Liver (tissue), 3 donors: Measurements from ENCODE around the gene CFAP70.

Source experiments
- ATF3 ChIP-seq: IDR thresholded peaks from 2 replicates; pipeline ENCODE4 v1.6.1; 2016; ENCODE audit warnings: antibody characterized with exemption
- CTCF ChIP-seq: fragments of 150-350 bp; IDR thresholded peaks from 2 replicates; pipeline ENCODE4 v1.5.1; 2017; ENCODE audit warnings: improper control_type of control experiment, low read depth, low read length; ENCODE audit not compliant: missing input control
- FOXA2 ChIP-seq: IDR thresholded peaks from 2 replicates; pipeline ENCODE4 v1.6.1; 2016; ENCODE audit warnings: antibody characterized with exemption
- GABPA ChIP-seq, 2 donors: IDR thresholded peaks in 1 of 2; conservative IDR thresholded peaks in 1 of 2; 2 replicates each; pipeline ENCODE4 v1.6.1; 2016; ENCODE audit warnings: antibody characterized with exemption in 2 of 2, mild to moderate bottlenecking in 1 of 2, moderate library complexity in 1 of 2
- HNF4G ChIP-seq: IDR thresholded peaks from 2 replicates; pipeline ENCODE4 v1.6.1; 2016; ENCODE audit warnings: antibody characterized with exemption
- MAX ChIP-seq: IDR thresholded peaks from 2 replicates; pipeline ENCODE4 v1.6.1; 2016; ENCODE audit warnings: antibody characterized with exemption
- NR2F2 ChIP-seq: IDR thresholded peaks from 2 replicates; pipeline ENCODE4 v1.6.1; 2016; ENCODE audit warnings: antibody characterized with exemption
- RAD21 ChIP-seq, 2 donors: IDR thresholded peaks; 2 replicates each; pipeline ENCODE4 v1.6.1; 2016; ENCODE audit warnings: antibody characterized with exemption in 2 of 2, mild to moderate bottlenecking in 2 of 2
- REST ChIP-seq: IDR thresholded peaks from 2 replicates; pipeline ENCODE4 v1.6.1; 2016; ENCODE audit warnings: antibody characterized with exemption, mild to moderate bottlenecking
- SP1 ChIP-seq: IDR thresholded peaks from 2 replicates; pipeline ENCODE4 v1.6.1; 2018; ENCODE audit warnings: antibody characterized with exemption, mild to moderate bottlenecking
- TAF1 ChIP-seq: conservative IDR thresholded peaks from 2 replicates; pipeline ENCODE4 v1.6.1; 2016; ENCODE audit warnings: antibody characterized with exemption, mild to moderate bottlenecking
- YY1 ChIP-seq: IDR thresholded peaks from 2 replicates; pipeline ENCODE4 v1.6.1; 2016; ENCODE audit warnings: antibody characterized with exemption, mild to moderate bottlenecking
- ZBTB33 ChIP-seq: IDR thresholded peaks from 2 replicates; pipeline ENCODE4 v1.6.1; 2016; ENCODE audit warnings: antibody characterized with exemption
- donor health status: healthy.
- donor health status: healthy.

- TF ChIP-seq MAX (no peak), ATF3 (no peak), CTCF (no peak), GABPA (IDR thresholded peaks at IDR 0.05 in 1 of 2, conservative IDR thresholded peaks at IDR 0.05 in 1 of 2) (no peak), TAF1 (no peak), RAD21 (IDR thresholded peaks at IDR 0.05) (no peak), SP1 (no peak), YY1 (no peak), HNF4G (no peak), ZBTB33 (no peak), REST (no peak), FOXA2 (no peak), NR2F2 (no peak)
These were observed 43.0 kb upstream of the CFAP70 start for GRCh38 chr10:73401636-73402035.
